Stimulated activated CD8-positive, alpha-beta memory T cell treated with anti-CD3 and anti-CD28 coated beads, Interleukin-7, amount 100 ng/mL, for 4 hours (primary cell): ENCODE measurements around the gene GTF3C2.
A peak's percentile ranks its signal among the peaks of the same experiment; 100 is the strongest.

Experiments
- DNase-seq, 2 donors: peaks; one replicate each; pipeline ENCODE4 v3.0.0-alpha.2; 2020; ENCODE audit warnings: low read depth in 2 of 2

Gene GTF3C2, protein sequence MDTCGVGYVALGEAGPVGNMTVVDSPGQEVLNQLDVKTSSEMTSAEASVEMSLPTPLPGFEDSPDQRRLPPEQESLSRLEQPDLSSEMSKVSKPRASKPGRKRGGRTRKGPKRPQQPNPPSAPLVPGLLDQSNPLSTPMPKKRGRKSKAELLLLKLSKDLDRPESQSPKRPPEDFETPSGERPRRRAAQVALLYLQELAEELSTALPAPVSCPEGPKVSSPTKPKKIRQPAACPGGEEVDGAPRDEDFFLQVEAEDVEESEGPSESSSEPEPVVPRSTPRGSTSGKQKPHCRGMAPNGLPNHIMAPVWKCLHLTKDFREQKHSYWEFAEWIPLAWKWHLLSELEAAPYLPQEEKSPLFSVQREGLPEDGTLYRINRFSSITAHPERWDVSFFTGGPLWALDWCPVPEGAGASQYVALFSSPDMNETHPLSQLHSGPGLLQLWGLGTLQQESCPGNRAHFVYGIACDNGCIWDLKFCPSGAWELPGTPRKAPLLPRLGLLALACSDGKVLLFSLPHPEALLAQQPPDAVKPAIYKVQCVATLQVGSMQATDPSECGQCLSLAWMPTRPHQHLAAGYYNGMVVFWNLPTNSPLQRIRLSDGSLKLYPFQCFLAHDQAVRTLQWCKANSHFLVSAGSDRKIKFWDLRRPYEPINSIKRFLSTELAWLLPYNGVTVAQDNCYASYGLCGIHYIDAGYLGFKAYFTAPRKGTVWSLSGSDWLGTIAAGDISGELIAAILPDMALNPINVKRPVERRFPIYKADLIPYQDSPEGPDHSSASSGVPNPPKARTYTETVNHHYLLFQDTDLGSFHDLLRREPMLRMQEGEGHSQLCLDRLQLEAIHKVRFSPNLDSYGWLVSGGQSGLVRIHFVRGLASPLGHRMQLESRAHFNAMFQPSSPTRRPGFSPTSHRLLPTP

DNA sequence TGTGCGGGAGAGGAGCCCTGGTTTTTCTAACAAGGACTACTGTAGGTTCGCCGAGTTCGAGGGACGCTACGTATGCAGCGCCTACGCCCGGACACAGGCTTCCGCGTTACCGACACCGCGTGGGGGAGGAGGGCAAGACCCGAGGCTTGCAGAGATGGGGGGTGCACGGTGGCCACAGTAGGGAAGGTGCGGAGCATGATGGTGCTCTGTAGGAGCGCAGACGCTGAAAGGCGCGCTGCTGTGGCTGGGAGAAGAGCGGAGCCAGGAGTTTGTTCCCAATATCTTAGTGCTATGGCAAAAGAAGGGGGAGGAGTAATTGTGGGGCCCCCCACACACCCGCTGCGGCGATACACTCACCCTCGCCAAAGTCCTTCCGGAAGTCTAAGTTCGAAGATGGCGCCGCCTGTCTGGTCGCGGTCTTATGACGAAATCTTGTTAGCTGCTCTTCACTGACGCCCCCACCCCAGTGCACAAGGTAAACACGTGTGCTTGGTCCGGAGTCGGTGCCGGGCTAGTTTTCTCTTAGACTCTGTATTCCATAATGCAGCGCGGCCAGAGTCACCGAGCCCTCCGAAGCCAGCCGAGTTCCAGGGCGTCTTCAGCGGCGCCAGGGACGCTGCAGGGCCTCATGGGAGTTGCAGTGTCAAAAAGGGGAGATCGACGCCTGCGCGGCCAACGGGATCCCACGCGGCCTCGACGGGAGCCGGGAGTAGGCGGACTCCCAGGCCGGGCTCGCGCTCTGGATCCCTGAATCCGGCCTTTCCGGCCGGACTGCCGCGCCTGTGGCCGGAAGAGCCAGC lies at the start of gene GTF3C2:
GTF3C2 (minus strand) TSS at position 383 of the 800 bp plus-strand sequence. CDS start 13,210 bp downstream, outside the sequence.
- peak; percentile 90 to 93 for DNase-seq

DNA sequence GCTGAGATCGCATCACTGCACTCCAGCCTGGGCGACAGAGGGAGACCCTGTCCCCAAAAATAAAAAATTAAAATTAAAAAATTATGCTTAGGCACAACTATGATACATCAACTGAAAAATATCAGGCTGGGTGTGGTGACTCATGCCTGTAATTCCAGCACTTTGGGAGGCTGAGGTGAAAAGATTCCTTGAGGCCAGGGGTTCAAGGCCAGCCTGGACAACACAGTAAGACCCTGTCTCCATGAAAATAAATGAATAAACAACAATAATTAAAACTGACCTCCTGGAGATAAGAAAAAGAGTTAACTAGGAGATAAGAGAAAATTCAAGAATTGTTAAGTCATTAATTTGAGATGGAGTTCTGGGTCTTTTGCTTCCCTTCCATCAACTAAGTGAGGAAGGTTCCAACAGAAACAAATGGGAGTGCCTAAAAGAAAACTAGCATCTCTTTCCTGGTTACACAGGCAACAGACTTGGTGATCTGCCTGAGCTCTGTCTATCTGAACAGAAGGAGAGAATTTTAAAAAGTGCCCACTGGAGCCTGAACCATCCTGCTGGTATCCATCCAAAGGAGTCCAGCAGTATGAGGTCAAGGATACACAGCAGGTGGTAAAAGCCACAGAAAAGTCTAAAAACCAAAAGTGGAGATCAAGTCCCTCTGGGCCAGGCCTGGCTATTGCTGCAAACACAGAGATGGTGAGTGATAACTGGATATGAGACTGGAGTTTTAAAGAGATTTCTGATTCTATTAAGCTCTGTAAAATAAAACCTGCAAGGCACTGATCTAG lies 44.0 kb upstream of the GTF3C2 start:
- no peak for DNase-seq

DNA sequence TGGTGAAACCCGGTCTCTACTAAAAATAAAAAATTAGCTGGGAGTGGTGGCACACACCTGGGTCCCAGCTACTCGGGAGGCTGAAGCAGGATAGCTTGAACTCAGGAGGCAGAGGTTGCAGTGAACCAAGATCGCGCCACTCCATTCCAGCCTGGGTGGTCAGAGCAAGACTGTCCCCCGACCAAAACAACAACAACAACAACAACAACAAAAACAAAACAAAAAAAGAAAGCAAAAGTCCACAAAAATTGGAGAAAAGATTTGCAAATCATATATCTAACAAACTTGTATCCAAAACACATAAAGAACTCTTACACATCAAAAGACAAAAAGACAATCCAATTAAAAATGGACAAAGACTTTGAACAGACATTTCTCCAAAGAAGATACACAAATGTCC lies 42.4 kb upstream of the GTF3C2 start:
- DNase-seq, result no peak

DNA sequence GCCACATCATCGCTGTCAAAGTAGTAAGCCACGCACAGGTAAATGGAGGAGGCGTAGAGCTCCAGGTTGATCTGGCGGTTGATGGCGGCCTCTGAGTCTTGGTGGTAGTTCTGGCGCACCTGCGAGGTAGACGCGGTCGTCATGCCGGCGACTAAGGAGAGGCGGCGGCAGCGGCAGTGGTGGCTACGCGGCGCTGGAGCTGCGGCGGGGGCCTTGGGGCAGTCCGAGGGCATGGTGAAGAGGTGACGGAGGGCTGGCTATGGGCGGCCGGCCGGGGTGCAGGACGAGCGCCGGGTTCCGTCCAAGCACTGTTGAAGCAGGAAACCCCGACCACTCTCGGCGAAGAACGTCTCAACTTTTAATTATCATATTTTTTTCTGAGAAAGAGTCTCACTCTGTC lies 36.7 kb upstream of the GTF3C2 start:
- DNase-seq, result no peak

DNA sequence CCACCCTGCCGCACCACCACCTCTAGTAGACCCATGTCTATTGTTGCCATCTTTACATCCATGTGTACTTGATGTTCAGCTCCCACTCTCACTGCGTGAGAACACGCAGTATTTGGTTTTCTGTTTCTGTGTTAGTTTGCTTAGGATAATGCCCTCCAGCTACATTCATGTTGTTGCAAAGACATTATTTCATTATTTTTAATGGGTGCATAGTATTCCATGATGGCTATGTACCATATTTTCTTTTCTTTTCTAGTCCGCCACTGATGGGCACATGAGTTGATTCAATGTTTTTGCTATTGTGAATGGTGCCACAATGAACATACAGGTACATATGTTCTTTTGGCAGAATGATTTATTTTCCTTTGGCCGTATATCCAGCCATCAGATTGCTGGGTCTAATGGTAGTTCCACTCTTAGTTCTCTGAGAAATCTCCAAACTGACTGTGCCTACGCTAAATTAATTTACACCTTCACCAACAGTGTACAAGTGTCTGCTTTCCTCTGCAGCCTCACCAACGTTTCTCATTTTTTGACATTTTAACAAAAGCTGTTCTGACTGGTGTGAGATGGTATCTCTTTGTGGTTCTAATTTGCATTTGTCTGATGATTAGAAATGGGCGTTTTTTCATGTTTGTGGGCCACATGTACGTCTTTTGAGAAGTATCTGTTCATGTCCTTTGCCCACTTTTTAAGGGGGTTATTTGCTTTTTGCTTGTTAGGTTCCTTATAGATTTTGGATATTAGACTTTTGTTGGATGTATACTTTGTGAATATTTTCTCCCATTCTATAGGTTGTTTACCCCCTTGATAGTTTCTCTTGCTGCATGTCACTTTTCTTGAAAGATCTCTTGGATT lies 34.5 kb upstream of the GTF3C2 start:
- DNase-seq, result no peak

DNA sequence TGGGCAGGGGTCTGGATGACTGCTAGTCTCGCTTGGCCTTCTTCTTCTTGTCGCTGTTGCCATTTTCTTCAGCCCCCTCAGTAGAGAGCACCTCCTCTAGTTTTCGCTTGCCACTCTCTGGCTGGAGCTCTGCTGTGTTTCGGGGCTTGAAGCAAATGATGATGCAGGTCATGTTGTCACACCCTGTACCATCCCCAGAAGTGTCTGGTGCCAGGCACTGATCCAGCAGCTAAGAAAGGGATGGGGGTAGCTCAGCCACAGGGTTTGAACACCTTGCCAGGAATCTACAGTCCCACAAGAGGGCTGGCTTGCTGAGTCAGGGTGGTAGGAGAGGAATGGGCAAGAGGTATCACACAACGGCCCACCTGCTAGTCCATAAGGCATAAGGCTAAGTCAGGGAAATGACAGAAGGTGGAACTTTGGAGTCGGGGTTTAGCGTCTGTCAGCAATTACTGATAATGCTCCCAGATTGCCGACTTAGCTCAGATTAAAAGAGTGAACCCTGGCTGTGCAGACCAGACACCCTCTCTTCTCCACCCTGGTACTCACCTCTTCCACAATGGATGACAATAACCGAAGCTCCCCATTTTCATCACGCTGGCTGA lies 25.1 kb upstream of the GTF3C2 start:
- no peak for DNase-seq

DNA sequence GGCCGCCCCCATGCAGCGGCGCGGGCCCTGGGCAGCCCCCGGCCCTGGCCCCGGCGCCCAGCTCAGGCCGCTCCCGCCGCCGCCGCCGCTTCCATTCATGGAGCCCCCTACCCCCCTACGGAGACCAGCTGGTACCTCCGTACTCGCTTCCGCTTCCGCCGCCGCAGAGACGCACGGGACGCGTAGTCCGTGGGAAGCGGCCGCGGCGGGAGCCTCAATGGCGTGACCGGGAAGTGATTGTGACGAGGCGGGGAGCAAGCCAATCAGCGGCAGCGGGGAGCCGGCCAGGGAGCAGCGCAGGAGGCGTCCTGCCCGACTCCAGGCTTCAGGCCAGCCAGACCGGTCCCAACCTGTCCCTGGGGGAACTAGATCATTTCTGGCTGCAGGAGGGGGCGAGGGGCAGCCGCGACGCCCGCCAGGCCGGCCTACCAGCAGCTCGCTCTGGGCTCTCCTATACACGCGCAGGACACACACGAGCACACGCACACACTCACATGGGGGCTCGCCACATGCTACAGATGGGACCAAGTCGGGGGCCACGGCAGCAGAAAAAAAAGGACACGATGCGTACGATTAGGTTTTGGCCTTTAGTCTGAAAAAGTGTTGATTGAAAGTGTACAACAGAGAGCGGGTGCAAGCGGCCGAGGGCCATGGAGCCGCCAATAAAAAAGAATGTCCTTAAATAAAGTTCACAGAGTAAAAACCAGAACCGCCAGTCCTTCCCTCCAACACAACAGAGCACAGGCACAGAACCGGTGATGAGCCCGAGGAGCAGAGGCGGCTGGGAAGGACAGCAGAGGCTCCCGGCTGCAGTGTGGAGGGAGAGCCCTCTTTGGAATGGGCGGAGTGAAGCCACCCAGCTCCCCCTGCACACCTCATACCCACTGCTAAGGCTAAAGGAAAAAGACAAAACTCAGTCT lies 24.3 kb upstream of the GTF3C2 start, which contains the start of gene ZNF513:
ZNF513 (minus strand) TSS at position 109 of the 920 bp plus-strand sequence. CDS start 208 bp downstream, outside the sequence.
- DNase-seq, result peak; percentile 73 to 85

DNA sequence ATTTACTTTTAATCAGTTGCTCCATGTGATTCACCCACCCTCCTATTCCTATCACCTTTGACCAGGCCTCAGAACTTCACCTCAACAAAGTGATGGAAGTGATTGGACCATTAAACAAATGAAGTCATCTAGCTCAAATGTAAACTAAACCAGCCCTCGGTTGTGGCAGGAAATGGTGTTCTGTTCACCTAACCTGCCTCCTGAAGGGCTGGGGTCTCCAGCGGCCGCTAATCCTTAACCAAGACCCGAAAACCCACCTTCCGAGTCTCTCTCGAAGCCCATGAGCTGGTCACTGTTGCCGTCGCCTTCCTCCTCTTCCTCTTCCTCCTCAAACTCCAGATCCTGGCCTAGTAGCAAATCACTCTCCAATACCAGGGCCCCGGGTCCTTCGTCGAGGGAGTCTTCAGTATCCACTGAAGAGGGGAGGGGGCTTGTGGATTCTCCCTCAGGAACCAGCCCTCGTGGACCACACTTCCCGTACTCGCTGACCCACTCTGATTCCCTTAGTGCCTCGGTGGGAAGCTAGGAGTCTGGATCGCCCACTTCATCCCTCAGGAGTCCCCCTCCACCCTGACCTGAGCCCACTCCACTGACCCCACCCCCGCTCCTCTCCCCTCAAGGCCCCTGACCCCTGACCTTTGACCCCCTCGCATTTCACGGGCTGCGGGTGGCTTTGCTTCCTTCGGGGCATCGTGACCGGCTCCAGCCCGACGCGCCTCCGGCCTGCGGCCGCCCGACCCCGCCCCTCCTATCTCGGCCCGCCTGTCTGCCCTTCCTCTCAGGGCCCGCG lies 23.5 kb upstream of the GTF3C2 start:
- no peak for DNase-seq

DNA sequence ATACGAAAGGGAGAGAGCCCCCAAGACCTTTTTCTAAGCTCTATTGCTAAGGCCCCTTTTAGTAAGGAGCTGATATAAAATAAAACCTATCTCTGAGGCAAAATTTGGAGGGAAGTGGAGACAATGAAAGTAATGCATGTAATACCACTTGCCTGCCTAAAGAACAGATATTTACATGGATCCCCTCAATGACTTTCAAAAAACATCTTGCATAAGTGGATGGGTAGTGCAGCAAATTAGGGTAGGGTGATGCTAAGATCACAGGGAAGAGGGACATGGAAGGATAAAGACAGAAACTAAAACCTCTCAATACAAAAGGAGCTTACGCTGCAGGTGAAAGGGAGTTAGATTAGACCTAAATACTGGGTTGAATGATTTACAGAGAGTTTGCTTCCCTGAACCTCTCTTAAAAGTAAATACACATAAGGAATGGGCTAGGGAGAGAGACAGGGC lies 22.8 kb upstream of the GTF3C2 start:
- DNase-seq, result no peak

DNA sequence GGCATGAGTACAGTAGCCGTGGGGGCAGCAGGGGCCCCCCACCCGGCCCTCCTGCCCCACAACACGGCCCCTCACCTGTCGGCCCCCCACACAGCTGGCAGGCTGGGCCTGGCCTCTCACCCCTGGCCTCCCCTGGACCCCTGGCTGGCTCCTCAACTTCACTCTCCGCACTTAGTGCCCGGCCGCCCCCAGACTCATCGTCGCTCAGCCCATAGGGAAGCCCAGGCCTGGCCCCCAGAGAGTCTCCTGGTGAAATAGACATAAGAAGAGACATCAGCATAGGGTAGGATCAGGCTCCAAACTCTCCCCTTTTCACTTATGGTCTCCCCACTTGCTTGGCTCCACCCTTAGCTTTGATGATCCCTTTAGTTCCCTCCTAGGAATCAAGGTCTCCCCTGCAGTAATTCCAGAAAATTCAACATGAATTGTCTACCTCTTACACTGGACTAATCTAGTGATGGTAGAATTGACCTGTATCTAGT lies 22.3 kb upstream of the GTF3C2 start:
- DNase-seq, result no peak

DNA sequence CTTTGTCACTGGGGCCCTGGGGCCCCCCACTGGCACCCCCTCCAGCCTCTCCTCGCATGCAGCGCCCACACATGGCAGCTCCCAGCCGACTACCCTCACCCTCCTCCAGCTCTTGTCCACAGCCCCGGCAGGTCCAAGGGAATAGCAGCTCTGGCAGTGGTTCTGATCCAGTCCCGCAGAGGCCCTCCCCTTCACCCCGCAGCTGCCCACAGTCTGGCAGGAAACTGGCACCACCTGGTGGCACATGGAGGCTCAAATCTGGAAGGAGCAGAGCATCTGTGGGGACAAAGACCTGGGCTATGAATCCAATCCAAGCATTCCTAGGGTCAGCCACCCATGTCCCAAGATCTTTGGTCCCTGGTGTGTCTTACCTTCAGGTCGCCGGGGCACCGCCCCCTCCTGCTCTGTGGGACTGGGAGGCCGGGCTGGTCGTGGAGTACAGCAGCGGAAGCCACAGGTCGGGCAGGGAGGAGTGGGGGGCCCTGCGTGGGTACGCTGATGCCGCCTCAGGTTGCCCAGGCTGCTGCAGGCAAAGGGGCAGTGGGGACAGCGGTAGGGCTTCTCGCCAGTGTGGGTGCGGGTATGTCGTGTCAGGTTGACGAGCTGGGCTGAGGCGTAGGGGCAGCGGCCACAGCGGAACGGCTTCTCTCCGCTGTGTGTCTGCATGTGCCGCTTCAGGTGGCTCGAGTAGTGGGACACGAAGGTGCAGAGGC lies 21.7 kb upstream of the GTF3C2 start:
- no peak for DNase-seq

DNA sequence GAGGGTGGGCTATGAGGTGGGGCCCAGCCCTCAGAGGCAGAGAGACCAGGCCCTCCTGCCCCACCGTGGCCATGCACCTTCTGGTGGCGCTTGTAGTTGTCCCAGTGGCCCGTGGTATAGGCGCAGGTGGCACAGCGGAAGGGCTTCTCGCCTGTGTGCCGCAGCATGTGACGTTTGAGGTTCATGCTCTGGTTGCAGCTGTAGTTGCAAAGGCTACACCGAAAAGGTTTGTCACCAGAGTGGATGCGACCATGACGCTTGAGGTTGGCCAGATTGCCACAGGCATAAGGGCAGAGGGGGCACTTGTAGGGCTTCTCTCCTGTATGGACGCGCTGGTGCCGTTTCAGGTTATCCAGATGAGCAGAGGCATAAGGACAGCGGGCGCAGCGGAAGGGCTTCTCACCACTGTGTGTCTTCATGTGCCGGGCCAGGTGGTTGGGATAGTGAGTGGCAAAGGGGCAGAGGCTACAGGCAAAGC lies 21.1 kb upstream of the GTF3C2 start:
- no peak for DNase-seq

DNA sequence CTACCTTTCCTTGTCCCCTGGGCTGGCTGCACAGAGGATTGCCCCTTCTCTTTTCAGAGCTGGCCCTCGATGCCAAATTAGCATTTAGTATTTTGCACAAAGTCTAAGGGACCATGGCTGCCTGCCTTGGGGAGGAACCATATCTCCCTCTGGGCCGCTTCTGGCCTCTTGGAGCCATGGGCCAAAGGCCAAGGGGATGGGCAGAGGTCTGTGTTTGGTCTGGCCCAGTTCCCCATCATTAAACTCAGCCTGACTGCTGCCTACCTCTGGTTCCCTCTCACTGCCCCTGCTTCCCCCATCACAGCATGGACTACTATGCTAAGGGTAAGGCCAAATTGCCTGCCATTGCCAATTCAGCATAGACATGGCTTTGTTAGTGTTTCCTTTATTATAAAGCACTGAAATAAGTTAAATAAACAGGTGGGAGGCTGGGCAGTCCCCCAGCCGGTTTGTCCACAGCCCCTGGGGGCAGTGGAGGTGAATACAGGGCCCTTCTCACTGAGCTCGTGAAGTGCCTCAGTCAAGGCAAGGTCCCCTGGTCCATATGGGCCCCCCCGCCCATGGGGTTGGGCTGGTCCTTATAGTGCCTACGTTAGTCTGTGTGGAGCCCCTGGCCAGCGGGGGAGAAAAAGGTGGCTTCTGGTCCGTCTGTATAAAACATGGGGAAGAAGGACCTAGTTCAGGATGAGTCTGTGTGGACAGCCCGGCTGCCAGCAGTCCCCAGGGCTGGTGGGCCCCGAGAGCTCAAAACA lies 20.5 kb upstream of the GTF3C2 start:
- DNase-seq, result no peak

DNA sequence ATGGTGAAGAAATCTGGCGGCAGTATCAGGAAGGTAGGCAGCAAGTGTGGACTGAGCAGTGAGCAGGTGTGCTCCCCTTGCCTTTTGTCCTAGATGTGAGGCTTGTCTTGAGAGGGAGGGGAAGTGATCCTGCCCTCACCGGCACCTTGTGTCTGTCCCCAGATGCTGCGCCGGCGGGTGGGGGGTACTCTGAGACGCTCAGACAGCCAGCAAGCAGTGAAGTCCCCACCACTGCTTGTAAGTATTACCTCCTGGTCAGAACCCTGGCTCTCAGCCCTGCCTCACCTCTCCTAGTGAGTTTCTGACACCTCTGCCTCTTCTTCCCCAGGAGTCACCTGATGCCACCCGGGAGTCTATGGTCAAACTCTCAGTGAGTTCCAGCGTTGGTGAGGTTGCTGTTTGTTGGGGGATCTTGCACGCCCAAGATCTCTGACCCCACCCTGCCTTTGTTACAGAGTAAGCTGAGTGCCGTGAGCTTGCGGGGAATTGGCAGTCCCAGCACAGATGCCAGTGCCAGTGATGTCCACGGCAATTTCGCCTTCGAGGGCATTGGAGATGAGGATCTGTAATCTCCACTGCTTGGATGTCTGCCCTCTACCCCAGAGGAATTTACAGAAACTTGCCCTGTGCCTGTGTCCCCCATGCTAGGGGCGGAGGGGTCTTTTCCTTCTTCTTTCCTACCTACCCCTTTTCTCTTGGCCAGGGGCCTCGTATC lies 19.7 kb upstream of the GTF3C2 start:
- no peak for DNase-seq

DNA sequence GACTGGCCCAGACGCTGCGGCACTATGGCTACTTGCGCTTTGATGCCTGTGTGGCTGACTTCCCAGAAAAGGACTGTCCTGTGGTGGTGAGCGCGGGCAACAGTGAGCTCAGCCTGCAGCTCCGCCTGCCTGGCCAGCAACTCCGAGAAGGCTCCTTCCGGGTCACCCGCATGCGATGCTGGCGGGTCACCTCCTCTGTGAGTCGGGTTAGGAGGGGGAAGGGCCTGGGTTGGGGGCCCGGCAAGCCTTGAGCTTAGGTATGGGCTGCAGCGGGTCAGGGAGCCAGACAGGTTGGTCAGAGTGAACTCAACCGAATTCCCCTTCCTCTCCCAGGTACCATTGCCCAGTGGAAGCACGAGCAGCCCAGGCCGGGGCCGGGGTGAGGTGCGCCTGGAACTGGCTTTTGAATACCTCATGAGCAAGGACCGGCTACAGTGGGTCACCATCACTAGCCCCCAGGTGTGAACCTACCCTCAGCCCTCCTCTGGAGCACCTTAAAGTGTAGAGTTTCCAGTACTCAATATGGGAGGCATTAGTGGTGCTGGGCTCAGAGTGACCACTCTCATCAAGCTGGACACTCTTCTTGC lies 19.0 kb upstream of the GTF3C2 start:
- no peak for DNase-seq
